SU-DHL-6 (cell line): ENCODE data around the gene ARFGEF3.

Experiments
- H2AFZ ChIP-seq: fragments of 200-600 bp; sonication (generic); 2 replicates; pipeline ENCODE4 v1.6.1; 2014; ENCODE audit warnings: low read depth, mild to moderate bottlenecking, moderate library complexity, mixed read lengths, antibody characterized with exemption, low read length; ENCODE audit not compliant: severe bottlenecking
- H3F3A ChIP-seq: fragments of 200-600 bp; shearing (Covaris generic); 2 replicates; pipeline ENCODE4 v1.6.0; 2016; ENCODE audit warnings: antibody characterized with exemption, mild to moderate bottlenecking; ENCODE audit not compliant: insufficient read depth
- H3K27ac ChIP-seq: fragments of 200-600 bp; sonication (generic); 2 replicates; pipeline ENCODE4 v1.5.1; 2016; ENCODE audit warnings: low read depth, mild to moderate bottlenecking, low read length, moderate library complexity, mixed read lengths
- H3K27me3 ChIP-seq: fragments of 200-600 bp; sonication (generic), shearing (Covaris generic); 2 replicates; pipeline ENCODE4 v1.6.0; 2014; ENCODE audit warnings: mild to moderate bottlenecking, low read length
- H3K36me3 ChIP-seq: fragments of 200-600 bp; sonication (generic); 2 replicates; pipeline ENCODE4 v1.6.1; 2014; ENCODE audit warnings: mild to moderate bottlenecking, low read length, mixed read lengths
- H3K4me2 ChIP-seq: fragments of 300-600, 200-600 bp; shearing (Covaris generic), sonication (generic); 2 replicates; pipeline ENCODE4 v1.6.0; 2014; ENCODE audit warnings: low read length, low read depth, mild to moderate bottlenecking; ENCODE audit not compliant: poor library complexity, severe bottlenecking
- H3K4me3 ChIP-seq: fragments of 200-600 bp; sonication (generic); 2 replicates; pipeline ENCODE4 v1.5.1; 2014; ENCODE audit warnings: antibody characterized with exemption, low read length, mild to moderate bottlenecking, mixed read lengths; ENCODE audit not compliant: insufficient read depth, poor library complexity, severe bottlenecking
- H3K79me2 ChIP-seq: fragments of 200-600 bp; sonication (generic); 2 replicates; pipeline ENCODE4 v1.6.1; 2014; ENCODE audit warnings: mild to moderate bottlenecking, low read length, moderate library complexity; ENCODE audit not compliant: insufficient read depth
- H3K9ac ChIP-seq: fragments of 200-600 bp; sonication (generic); 2 replicates; pipeline ENCODE4 v1.7.0; 2014; ENCODE audit warnings: mild to moderate bottlenecking, low read length
- H3K9me2 ChIP-seq: fragments of 200-600 bp; sonication (generic); replicated peaks from 2 replicates; pipeline ENCODE4 v1.6.1; 2014; ENCODE audit warnings: low read length; ENCODE audit not compliant: insufficient read depth
- H3K9me3 ChIP-seq: fragments of 200-600 bp; sonication (generic); 2 replicates; pipeline ENCODE4 v1.6.1; 2014; ENCODE audit warnings: low read length, mixed read lengths; ENCODE audit not compliant: insufficient read depth
- H4K20me1 ChIP-seq: fragments of 200-600 bp; sonication (generic); 2 replicates; pipeline ENCODE4 v1.6.1; 2014; ENCODE audit warnings: low read depth, mild to moderate bottlenecking, antibody characterized with exemption, low read length, moderate library complexity, mixed read lengths
- CTCF ChIP-seq: fragments of 200-600 bp; sonication (generic); IDR thresholded peaks from one replicate; pipeline ENCODE4 v1.5.1; 2017; ENCODE audit warnings: antibody characterized with exemption, mild to moderate bottlenecking, low read length, moderate library complexity; ENCODE audit not compliant: insufficient read depth, poor library complexity, severe bottlenecking
- EZH2phosphoT487 ChIP-seq: fragments of 200-600 bp; sonication (generic), shearing (Covaris generic); conservative IDR thresholded peaks from 2 replicates; pipeline ENCODE4 v1.6.1; 2018; ENCODE audit warnings: mild to moderate bottlenecking, antibody characterized with exemption, low read length, moderate library complexity, mixed read lengths

ARFGEF3 gene

GRCh38 chr6:138383776-138384175, 222.0 kb downstream of the ARFGEF3 start:
- Histone ChIP-seq H3K4me3 (no peak overlapping the region), H3K27ac (no peak overlapping the region), H3K4me2 (no peak overlapping the region), H3K9me3 (no peaks in the 10 kb centered on the region), H3K36me3 (no peaks in the 10 kb centered on the region), H3K9ac (no peak overlapping the region), H3K27me3 (no peaks in the 10 kb centered on the region), H3K79me2 (no peaks in the 10 kb centered on the region), H2AFZ (no peak overlapping the region), H4K20me1 (no peaks in the 10 kb centered on the region), H3F3A (no peaks in the 10 kb centered on the region), H3K9me2 (no peaks in the 10 kb centered on the region)
- no peak for TF ChIP-seq CTCF
- no peak for TF ChIP-seq EZH2phosphoT487

GRCh38 chr6:138386897-138387296, 225.2 kb downstream of the ARFGEF3 start:
- H4K20me1 ChIP-seq = no peaks in the 10 kb centered on the region
- no peaks in the 10 kb centered on the region for H3K9me2 ChIP-seq
- no peaks in the 10 kb centered on the region for H3K36me3 ChIP-seq
- H3K9me3 ChIP-seq = no peaks in the 10 kb centered on the region
- H3K27me3 ChIP-seq = no peaks in the 10 kb centered on the region
- no peaks in the 10 kb centered on the region for H3K79me2 ChIP-seq
- no peak overlapping the region for H3K27ac ChIP-seq
- no peaks in the 10 kb centered on the region for H3F3A ChIP-seq
- H3K4me3 ChIP-seq = no peak overlapping the region
- no peak overlapping the region for H2AFZ ChIP-seq
- TF ChIP-seq CTCF = no peak
- TF ChIP-seq EZH2phosphoT487 = no peak
- no peak overlapping the region for H3K4me2 ChIP-seq
- H3K9ac ChIP-seq = no peak overlapping the region

GRCh38 chr6:138387577-138388368, 226.0 kb downstream of the ARFGEF3 start:
- Histone ChIP-seq H3K9me2 (no peaks in the 10 kb centered on the region), H3K27ac (no peak overlapping the region), H3K9ac (no peak overlapping the region)

More at GRCh38 chr6:138387577-138388368, 226.0 kb downstream of the ARFGEF3 start:
- Histone ChIP-seq H3F3A (no peaks in the 10 kb centered on the region), H3K79me2 (no peaks in the 10 kb centered on the region), H3K4me2 (no peak overlapping the region), H4K20me1 (no peaks in the 10 kb centered on the region), H3K36me3 (no peaks in the 10 kb centered on the region), H3K4me3 (no peak overlapping the region), H2AFZ (no peak overlapping the region), H3K27me3 (no peaks in the 10 kb centered on the region), H3K9me3 (no peaks in the 10 kb centered on the region)
- TF ChIP-seq CTCF (no peak), EZH2phosphoT487 (no peak)
